NK-92 (cell line): Measurements from ENCODE around the gene XPO6.

Experiments used
- DNase-seq: peaks from one replicate; lab custom pipeline; 2025; ENCODE audit not compliant: unreplicated experiment; lab: John Stamatoyannopoulos, UW

XPO6 gene

DNA sequence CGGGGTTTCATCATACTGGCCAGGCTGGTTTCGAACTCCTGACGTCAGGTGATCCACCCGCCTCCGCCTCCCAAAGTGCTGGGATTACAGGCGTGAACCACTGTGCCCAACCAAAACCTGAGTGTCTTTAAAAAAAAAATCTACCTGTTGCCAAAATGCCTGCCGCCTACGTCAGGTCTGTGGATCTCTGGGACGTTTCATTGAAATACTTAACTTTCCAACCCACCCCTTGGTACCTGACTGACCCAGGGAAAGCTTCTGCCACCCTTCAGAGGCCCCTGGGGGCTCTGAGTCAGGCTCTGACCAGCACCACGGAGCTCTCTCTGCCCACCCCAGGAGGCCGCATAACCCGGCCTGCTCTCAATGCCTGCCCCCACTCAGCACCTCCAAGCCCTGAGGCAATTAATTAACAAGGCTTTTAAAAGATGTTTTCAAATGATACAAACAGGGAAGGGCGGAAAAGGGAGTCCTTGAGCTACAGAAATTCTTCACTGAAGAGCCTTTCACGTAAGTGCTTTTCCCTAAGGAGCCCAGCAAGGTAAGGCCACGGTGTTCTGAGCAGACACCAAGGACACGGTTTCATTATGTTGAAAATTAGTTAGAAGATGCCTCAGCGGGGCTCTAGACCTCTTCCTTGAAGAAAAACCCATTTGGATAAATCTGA, 118.9 kb downstream of the XPO6 start:
- DNase-seq, result no peak

- DNase-seq, result no peak
Measured at GRCh38 chr16:28091656-28092055, 120.1 kb downstream of the XPO6 start.

GRCh38 chr16:28090646-28091377, 121.0 kb downstream of the XPO6 start:
- no peak for DNase-seq

GRCh38 chr16:28089992-28090365, 121.8 kb downstream of the XPO6 start:
- DNase-seq, result no peak

- DNase-seq, result no peak
Measured at GRCh38 chr16:28089205-28089991, 122.4 kb downstream of the XPO6 start.

DNA sequence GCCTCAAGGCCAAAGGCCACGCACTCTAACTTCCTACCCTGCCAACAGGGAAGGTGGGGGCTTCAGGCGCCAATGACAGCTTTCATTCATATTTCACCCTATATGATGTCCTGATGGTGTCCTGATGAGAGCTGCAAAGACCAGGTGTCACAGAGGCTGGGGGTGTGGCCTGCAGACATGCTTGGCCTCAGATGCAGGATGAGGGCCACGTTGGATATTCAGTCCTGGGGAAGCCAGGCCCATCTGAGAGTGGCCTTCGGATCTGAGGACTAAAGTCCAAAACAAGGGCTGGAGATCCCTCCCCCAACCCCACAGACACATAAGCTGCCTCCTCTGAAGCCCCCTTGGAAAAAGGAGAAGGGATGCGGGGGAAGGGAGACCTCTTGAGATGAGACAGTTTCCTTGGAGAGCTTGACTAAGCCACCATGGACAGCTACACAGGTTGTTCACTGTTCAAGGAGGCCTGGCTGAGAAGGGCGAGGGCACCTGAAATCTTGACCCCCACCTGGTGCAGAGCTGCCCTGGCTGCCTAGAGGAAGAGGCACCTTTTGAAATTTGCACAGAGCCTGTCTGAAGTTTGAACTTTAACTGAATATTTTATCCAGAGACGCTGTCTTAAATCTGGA, 124.0 kb downstream of the XPO6 start:
- no peak for DNase-seq

DNA sequence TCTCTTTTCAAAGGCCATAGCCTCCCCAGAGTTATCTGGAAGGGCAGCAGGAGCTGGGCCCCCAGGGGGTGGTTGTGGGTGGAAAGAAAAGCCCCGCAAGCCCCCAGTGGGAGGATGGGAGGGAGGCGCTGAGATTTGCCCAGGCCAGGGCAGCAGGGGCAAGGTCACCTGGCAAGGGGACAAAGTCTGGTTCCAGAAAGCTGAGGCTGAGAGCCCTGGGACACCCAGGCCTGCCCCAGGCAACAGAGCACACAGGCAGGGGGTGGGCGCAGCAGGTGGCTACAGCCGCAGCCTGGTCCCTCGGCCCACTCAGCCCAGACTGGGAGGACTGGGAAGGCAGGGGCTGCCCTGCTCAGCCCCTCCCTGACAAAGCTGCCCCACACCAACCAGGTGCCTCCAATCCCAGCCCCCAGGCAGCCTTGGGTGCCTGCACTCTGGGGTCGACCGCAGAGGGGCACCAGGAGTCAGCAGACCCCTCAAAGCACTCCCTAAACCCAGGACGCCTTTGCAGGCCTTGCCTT, 124.6 kb downstream of the XPO6 start:
- DNase-seq, result no peak

DNA sequence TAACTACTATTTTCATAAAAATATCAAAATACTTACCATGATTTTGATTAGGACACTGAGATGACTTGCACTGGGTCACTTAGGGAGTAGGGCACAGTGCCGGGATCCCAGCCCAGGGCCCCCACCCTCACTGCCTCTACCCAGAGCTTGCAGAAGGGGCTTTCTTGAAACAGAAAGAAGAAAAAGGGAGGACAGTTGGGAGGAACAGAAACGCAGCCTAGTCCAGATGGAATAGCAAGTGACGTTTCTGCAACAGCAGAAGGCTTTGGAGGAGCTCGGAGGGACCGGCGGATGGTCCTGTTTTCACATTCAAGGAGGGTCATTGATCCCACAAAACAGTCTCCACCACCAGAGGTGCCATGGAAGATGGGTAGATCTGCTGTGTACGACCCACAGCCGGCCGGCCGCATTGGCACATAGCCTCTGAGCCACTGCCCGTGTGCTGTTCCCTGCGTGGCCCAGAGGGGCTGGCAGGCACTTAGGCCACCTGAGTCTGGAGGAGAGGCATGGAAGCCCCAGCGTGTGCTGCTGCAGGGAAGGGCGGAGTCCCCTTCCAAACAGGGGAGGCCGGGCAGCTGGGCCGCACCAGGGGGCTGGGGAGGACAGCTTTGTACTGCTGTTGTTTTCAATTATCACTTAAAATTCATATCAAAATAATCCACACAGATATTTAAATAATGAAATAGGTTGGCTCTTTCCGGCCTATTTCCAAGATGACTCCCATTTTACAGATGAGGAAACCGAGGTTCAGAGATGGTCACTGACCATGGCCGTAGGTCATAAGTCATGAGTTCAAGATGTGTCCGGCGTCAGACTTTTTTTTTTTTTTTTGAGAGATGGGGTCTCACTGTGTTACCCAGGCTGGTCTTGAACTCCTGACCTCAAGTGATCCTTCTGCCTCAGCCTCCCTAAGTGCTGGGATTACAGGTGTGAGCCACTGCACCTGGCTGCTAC, 125.3 kb downstream of the XPO6 start:
- no peak for DNase-seq

- no peak for DNase-seq
Measured at GRCh38 chr16:28085389-28086171, 126.2 kb downstream of the XPO6 start.

DNA sequence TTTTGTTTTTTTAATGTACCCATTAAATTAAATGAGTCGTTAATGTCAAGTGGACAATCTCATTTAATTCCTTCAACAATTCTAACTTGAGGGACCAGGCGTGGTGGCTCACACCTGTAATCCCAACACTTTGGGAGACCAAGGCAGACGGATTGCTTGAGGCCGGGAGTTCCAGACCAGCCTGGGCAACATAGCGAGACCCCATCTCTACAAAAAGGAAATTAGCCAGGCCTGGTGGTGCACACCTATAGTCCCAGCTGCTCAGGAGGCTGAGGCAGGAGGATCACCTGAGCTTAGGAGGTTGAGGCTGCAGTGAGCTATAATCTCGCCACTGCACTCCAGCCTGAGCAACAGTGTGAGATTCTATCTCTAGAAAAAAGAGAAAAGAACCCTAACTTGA, 127.6 kb downstream of the XPO6 start:
- DNase-seq, result no peak

DNA sequence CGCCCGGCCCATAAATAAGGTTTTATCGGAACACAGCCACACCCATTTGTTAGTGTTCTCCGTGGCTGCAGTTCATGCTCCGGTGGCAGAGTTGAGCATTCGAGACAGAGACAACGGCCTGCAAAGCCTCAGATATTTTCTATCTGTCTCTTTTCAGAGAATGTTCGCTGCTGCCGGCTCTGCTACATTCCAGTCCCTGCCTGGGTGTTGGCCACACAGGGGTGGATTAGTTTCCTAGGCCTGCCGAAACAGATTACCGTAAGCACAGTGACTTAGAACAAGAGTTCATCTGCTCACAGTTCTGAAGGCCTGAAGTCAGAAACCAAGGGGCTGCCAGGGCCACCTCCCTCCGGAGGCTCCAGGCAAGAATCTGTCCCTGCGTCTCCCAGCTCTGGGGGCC, 129.1 kb downstream of the XPO6 start:
- DNase-seq, result no peak

- DNase-seq, result no peak
Measured at GRCh38 chr16:28081391-28081968, 130.3 kb downstream of the XPO6 start.

DNA sequence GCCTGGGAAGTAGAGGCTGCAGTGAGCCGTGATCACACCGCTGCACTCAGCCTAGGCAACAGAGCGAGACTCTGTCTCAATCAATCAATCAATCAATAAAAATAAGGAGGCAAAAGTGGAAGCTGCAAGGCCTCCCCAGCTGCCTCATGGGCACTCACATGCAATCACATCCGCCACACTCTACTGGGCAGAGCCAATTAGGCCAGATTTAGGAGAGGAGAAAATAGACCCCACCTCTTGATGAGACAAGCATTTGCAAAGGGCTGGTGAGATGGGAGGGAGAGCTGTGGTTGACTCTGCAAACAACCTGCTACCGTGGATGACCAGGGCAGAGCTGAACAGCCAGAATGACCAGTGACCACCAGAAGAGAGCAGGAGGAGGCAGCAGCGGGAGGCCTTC, 133.5 kb downstream of the XPO6 start:
- DNase-seq, result no peak

DNA sequence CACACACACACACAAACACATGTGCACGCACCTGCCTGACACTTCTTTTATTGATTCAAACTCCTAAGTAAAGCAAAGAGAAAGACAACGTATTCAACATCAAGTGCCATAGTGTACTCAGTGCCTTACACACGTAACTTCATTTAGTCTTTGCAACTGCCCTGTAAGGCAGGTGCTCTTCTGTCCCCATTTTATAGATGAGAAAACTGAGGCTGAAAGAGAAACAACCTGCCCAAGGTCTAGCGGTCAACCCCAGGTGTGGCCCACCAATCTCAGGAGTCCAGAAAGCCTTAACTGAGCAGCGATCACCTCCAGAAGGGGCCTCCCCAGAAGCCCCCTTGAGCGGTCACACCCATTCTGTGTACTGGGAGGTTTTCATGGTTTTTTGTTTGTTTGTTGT, 137.9 kb downstream of the XPO6 start:
- DNase-seq, result no peak

GRCh38 chr16:28072087-28072486, 139.7 kb downstream of the XPO6 start:
- DNase-seq, result no peak

- no peak for DNase-seq
Measured at GRCh38 chr16:28069971-28070794, 141.6 kb downstream of the XPO6 start.

DNA sequence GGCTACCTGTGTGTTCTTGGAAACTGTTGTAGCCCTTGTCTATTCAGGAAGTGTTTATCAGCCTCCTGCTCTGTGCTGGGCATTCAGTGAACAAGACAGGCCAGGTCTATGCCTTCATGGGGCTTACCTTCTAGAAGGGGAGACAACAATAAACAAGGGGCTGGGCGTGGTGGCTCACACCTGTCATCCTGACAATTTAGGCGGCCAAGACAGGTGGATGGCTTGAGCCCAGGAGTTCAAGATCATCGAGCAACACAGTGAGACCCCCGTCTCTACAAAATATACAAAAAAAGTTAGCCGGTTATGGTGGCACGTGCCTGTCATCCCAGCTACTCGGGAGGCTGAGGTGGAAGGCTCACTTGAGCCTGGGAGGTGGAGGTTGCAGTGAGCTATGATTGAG, 142.8 kb downstream of the XPO6 start:
- no peak for DNase-seq
